ENCODE measurements around the gene SPEF2. TPM values are rescaled to one million over a fixed set of nuclear protein-coding genes. Genes with fewer than 3 reads are reported as not detected.

The SPEF2 gene
- total RNA-seq, 1 experiment from 2014 or later, result 0.87 TPM

- peak overlapping the region; percentile 50 to 57 for H3K4me3 ChIP-seq (ENCODE audit: low read depth in 2 of 2, low read length in 2 of 2)
- TF ChIP-seq SIN3A (IDR thresholded peaks at IDR 0.05; ENCODE audit: borderline replicate concordance, insufficient read depth, low read depth, low read length), result no peak
- TF ChIP-seq REST (IDR thresholded peaks at IDR 0.05; ENCODE audit: insufficient read depth in 1 of 2, low read depth in 2 of 2, low read length in 1 of 2), result no peak
- no peak for TF ChIP-seq TCF7L2 (IDR thresholded peaks at IDR 0.05; ENCODE audit: low read depth, low read length)
- TF ChIP-seq CTCF (IDR thresholded peaks at IDR 0.05), result no peak
- TF ChIP-seq POLR2AphosphoS5 (IDR thresholded peaks at IDR 0.05; ENCODE audit: low read depth, low read length), result no peak
- ChIA-PET POLR2A (no interaction called here), CTCF (no interaction called here)
- H3K27me3 ChIP-seq (ENCODE audit: control insufficient read depth, insufficient read depth, low read length), result no peaks in the 10 kb centered on the region
- H3K9me3 ChIP-seq (ENCODE audit: control insufficient read depth, insufficient read depth, low read depth, low read length), result no peaks in the 10 kb centered on the region
- intact Hi-C loops (cut with micrococcal nuclease; ENCODE audit: unreplicated experiment) (no loop called here), in situ Hi-C loops (cut with HindIII; ENCODE audit: low pct_unique_long_range_greater_than_20kb, low sequenced_read_pairs) (no loop called here)
- H3K4me1 ChIP-seq (ENCODE audit: control insufficient read depth, insufficient read depth, low read length), result no peaks in the 10 kb centered on the region
- no TSS peak for BruUV-seq (replicated peaks)
- DNase-seq (ENCODE audit: low read depth, low spot score), result no peak
- no peak overlapping the region for H3K27ac ChIP-seq (ENCODE audit: low read length)
- peaks cover 4% of the 10 kb centered on the region; the same call in 1 of the 2 replicates for H3K36me3 ChIP-seq (ENCODE audit: control insufficient read depth, insufficient read depth, low read length)
- ATAC-seq, result 0 out of 2 replicates have a peak, but pooled peaks have one; percentile 18
These were observed 607 bp downstream of the SPEF2 start for GRCh38 chr5:35618304-35618636.

GRCh38 chr5:35618781-35619180 lies 1.1 kb downstream of the SPEF2 start:
- DNase-seq (ENCODE audit: low read depth, low spot score), result no peak
- ChIA-PET CTCF (no interaction called here), POLR2A (no interaction called here)
- Histone ChIP-seq H3K36me3 (ENCODE audit: control insufficient read depth, insufficient read depth, low read length) (peaks cover 4% of the 10 kb centered on the region; the same call in 1 of the 2 replicates), H3K27ac (ENCODE audit: low read length) (no peak overlapping the region), H3K4me3 (ENCODE audit: low read depth in 2 of 2, low read length in 2 of 2) (no peak overlapping the region), H3K9me3 (ENCODE audit: control insufficient read depth, insufficient read depth, low read depth, low read length) (no peaks in the 10 kb centered on the region), H3K27me3 (ENCODE audit: control insufficient read depth, insufficient read depth, low read length) (no peaks in the 10 kb centered on the region), H3K4me1 (ENCODE audit: control insufficient read depth, insufficient read depth, low read length) (no peaks in the 10 kb centered on the region)
- ATAC-seq, result no peak
- no peak for TF ChIP-seq REST (IDR thresholded peaks at IDR 0.05; ENCODE audit: insufficient read depth in 1 of 2, low read depth in 2 of 2, low read length in 1 of 2)
- TF ChIP-seq POLR2AphosphoS5 (IDR thresholded peaks at IDR 0.05; ENCODE audit: low read depth, low read length), result no peak
- no peak for TF ChIP-seq CTCF (IDR thresholded peaks at IDR 0.05)
- TF ChIP-seq SIN3A (IDR thresholded peaks at IDR 0.05; ENCODE audit: borderline replicate concordance, insufficient read depth, low read depth, low read length), result no peak
- TF ChIP-seq TCF7L2 (IDR thresholded peaks at IDR 0.05; ENCODE audit: low read depth, low read length), result no peak
- no TSS peak for BruUV-seq (replicated peaks)
- in situ Hi-C loops (cut with HindIII; ENCODE audit: low pct_unique_long_range_greater_than_20kb, low sequenced_read_pairs) (no loop called here), intact Hi-C loops (cut with micrococcal nuclease; ENCODE audit: unreplicated experiment) (no loop called here)
